Measurements from ENCODE around the gene GNG8. TPM values are rescaled to one million over a fixed set of nuclear protein-coding genes. Genes with fewer than 3 reads are reported as not detected.

The GNG8 gene
- total RNA-seq, 1 experiment from 2014 or later = not detected

DNA sequence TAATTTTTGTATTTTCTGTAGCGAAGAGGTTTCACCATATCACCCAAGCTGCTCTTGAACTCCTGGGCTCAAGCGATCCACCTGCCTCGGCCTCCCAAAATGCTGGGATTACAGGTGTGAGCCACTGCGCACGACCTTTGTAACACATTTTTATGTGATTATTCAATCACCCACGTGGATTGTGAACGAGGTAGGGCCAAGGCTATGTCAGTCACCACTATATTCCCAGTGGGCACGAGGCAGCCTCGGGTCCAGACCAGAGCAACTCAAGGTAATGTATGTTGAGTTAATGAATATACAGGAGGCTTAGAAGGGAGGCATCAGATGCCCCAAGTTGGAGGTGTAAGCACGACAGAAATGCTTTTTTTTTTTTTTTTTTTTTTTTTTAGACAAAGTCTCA is 20.0 kb downstream of the GNG8 start:
- Histone ChIP-seq H3K4me1 (ENCODE audit: control insufficient read depth in 1 of 2, insufficient read depth in 2 of 2, low read length in 2 of 2) (peaks cover 0 to 26% of the 10 kb centered on the region in 2 experiments; a peak in 3 of 4 replicates), H3K27me3 (ENCODE audit: insufficient read depth, low read length) (no peaks in the 10 kb centered on the region), H3K4me3 (replicated peaks in 1 of 2; ENCODE audit: low read depth in 1 of 2, low read length in 2 of 2) (no peak overlapping the region), H3K9ac (ENCODE audit: low read length) (no peak overlapping the region), H3K9me2 (ENCODE audit: insufficient read depth) (no peaks in the 10 kb centered on the region), H3K79me2 (ENCODE audit: insufficient read depth, low read length) (no peaks in the 10 kb centered on the region), H3K9me3 (ENCODE audit: control insufficient read depth in 1 of 2, insufficient read depth in 1 of 2, low read depth in 1 of 2, low read length in 2 of 2) (no peaks in the 10 kb centered on the region), H4K20me1 (ENCODE audit: insufficient read depth) (no peaks in the 10 kb centered on the region), H3K27ac (ENCODE audit: low read depth, low read length) (no peak overlapping the region), H3K4me2 (ENCODE audit: low read length) (no peak overlapping the region; the same call in 1 of the 2 replicates), H2AFZ (ENCODE audit: low read depth, low read length, poor library complexity, severe bottlenecking) (no peak overlapping the region), H3K36me3 (ENCODE audit: control insufficient read depth in 1 of 2, insufficient read depth in 2 of 2, low read length in 2 of 2) (no peaks in the 10 kb centered on the region)
- DNase-seq (ENCODE audit: low read depth, low spot score) (no peak), ATAC-seq (no peak)
- CTCF ChIA-PET = interaction anchor here (1.0 to 7.7 kb wide), 4 partner anchors 7 to 138 kb away, joined by 3 to 217 read pairs (median 8); partner anchors contain the start of genes DACT3 and PTGIR
- intact Hi-C loops (cut with micrococcal nuclease) = loop anchor here (10.0 kb wide), 1 partner anchor 109 kb away; no protein-coding TSS in a partner anchor
- TF ChIP-seq, protein P1, sequence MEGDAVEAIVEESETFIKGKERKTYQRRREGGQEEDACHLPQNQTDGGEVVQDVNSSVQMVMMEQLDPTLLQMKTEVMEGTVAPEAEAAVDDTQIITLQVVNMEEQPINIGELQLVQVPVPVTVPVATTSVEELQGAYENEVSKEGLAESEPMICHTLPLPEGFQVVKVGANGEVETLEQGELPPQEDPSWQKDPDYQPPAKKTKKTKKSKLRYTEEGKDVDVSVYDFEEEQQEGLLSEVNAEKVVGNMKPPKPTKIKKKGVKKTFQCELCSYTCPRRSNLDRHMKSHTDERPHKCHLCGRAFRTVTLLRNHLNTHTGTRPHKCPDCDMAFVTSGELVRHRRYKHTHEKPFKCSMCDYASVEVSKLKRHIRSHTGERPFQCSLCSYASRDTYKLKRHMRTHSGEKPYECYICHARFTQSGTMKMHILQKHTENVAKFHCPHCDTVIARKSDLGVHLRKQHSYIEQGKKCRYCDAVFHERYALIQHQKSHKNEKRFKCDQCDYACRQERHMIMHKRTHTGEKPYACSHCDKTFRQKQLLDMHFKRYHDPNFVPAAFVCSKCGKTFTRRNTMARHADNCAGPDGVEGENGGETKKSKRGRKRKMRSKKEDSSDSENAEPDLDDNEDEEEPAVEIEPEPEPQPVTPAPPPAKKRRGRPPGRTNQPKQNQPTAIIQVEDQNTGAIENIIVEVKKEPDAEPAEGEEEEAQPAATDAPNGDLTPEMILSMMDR (IDR thresholded peaks at IDR 0.05 in 2 of 3, conservative IDR thresholded peaks at IDR 0.05 in 1 of 3; ENCODE audit: borderline replicate concordance in 1 of 3, insufficient read depth in 1 of 3, low read depth in 2 of 3, low read length in 2 of 3) = no peak
- no peak for TF ChIP-seq CEBPB (IDR thresholded peaks at IDR 0.05; ENCODE audit: low read depth)
- TF ChIP-seq, protein P2, sequence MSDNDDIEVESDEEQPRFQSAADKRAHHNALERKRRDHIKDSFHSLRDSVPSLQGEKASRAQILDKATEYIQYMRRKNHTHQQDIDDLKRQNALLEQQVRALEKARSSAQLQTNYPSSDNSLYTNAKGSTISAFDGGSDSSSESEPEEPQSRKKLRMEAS (IDR thresholded peaks at IDR 0.05) = no peak
- no peak for TF ChIP-seq EZH2 (IDR thresholded peaks at IDR 0.05)
- TF ChIP-seq, protein P3, sequence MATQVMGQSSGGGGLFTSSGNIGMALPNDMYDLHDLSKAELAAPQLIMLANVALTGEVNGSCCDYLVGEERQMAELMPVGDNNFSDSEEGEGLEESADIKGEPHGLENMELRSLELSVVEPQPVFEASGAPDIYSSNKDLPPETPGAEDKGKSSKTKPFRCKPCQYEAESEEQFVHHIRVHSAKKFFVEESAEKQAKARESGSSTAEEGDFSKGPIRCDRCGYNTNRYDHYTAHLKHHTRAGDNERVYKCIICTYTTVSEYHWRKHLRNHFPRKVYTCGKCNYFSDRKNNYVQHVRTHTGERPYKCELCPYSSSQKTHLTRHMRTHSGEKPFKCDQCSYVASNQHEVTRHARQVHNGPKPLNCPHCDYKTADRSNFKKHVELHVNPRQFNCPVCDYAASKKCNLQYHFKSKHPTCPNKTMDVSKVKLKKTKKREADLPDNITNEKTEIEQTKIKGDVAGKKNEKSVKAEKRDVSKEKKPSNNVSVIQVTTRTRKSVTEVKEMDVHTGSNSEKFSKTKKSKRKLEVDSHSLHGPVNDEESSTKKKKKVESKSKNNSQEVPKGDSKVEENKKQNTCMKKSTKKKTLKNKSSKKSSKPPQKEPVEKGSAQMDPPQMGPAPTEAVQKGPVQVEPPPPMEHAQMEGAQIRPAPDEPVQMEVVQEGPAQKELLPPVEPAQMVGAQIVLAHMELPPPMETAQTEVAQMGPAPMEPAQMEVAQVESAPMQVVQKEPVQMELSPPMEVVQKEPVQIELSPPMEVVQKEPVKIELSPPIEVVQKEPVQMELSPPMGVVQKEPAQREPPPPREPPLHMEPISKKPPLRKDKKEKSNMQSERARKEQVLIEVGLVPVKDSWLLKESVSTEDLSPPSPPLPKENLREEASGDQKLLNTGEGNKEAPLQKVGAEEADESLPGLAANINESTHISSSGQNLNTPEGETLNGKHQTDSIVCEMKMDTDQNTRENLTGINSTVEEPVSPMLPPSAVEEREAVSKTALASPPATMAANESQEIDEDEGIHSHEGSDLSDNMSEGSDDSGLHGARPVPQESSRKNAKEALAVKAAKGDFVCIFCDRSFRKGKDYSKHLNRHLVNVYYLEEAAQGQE (IDR thresholded peaks at IDR 0.05; ENCODE audit: low read depth) = no peak
- TF ChIP-seq CBX3 (IDR thresholded peaks at IDR 0.05; ENCODE audit: low read depth) = no peak
- no peak for TF ChIP-seq SP1 (IDR thresholded peaks at IDR 0.05; ENCODE audit: low read depth)
- no peak for TF ChIP-seq POLR2A (IDR thresholded peaks at IDR 0.05; ENCODE audit: borderline replicate concordance, extremely low read depth, insufficient read depth, insufficient read length)
- TF ChIP-seq SRF (IDR thresholded peaks at IDR 0.05; ENCODE audit: low read depth) = no peak
- TF ChIP-seq EGR1 (IDR thresholded peaks at IDR 0.05; ENCODE audit: low read depth) = no peak
- TF ChIP-seq ELF1 (IDR thresholded peaks at IDR 0.05; ENCODE audit: borderline replicate concordance, low read depth) = no peak
- POLR2A ChIA-PET = no interaction called here
- BruUV-seq (replicated peaks) = no TSS peak
- RAD21 ChIA-PET (ENCODE audit: low non-redundant PET in 1 of 2, low total read pairs in 2 of 2, uncharacterized antibody in 2 of 2, unreplicated experiment in 2 of 2) = interaction anchor here (1.4 to 2.8 kb wide), 3 partner anchors 46 kb away, joined by 9 to 19 read pairs (median 14); partner anchors contain the start of gene DACT3 (in 2 of the 2)

All from HCT116 (cell line).